Bronchial epithelial cell (primary cell): ENCODE data around the gene GRK5. TPM values are rescaled to one million over a fixed set of nuclear protein-coding genes. Genes with fewer than 3 reads are reported as not detected.

Source experiments
- DNase-seq: peaks from one replicate; pipeline ENCODE4 v3.0.0-alpha.2; 2010; ENCODE audit warnings: low read depth
- FAIRE-seq: peaks from 2 replicates; lab custom pipeline; 2011; peaks lifted over from hg19 to GRCh38; lab: Jason Lieb, UNC
- H3K27me3 ChIP-seq: 2 replicates; pipeline ENCODE4 v1.5.1; 2011; ENCODE audit warnings: low read length; ENCODE audit not compliant: control insufficient read depth, insufficient read depth
- H3K36me3 ChIP-seq: 2 replicates; pipeline ENCODE4 v1.5.1; 2011; ENCODE audit warnings: low read length; ENCODE audit not compliant: control insufficient read depth, insufficient read depth
- H3K4me3 ChIP-seq: 2 replicates; pipeline ENCODE4 v1.5.1; 2011; ENCODE audit warnings: mild to moderate bottlenecking, low read depth, low read length, control low read depth
- CTCF ChIP-seq: IDR thresholded peaks from 2 replicates; pipeline ENCODE4 v1.5.1; 2011; ENCODE audit warnings: mild to moderate bottlenecking, moderate library complexity, low read length, control low read depth, inconsistent platforms; ENCODE audit not compliant: insufficient read depth, severe bottlenecking
- total RNA-seq: library from RNA; depleted of rRNA; stranded (reverse); fragments of >200 nt; gene quantifications from 2 replicates; pipeline ENCODE4 v1.2.1, GENCODE V29; 2014

The GRK5 gene
- total RNA-seq, 1 donor from 2014 or later: 2.4 TPM

- peak; percentile 51 for DNase-seq
- Histone ChIP-seq H3K4me3 (no peak overlapping the region), H3K27me3 (no peaks in the 10 kb centered on the region), H3K36me3 (no peaks in the 10 kb centered on the region)
- peak; percentile 98 for TF ChIP-seq CTCF
- peak; percentile 62 for FAIRE-seq
Measured at GRCh38 chr10:119416855-119417254, 209.5 kb downstream of the GRK5 start.

DNA sequence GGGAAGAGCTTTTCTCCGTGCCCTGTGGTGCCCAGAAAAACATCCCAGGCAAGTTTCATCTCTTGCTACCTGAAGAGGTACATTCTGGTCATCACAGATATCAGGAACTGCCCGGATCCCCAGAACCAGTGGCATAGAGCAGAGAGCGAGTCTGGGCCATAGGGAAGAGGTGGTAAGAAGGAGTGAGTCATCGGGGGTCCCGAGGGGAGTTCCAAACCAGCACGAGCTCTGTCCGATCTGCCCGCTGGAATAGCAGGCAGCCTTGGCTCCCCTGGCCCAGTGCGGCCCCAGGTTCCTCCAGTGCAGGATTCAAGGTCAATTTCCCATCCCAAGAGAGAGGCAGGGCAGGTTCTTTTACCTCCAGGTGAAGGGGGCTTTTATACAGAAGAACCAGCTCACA is 210.5 kb downstream of the GRK5 start:
- FAIRE-seq (no peak), DNase-seq (no peak)
- no peak for TF ChIP-seq CTCF
- H3K4me3 ChIP-seq: no peak overlapping the region
- H3K27me3 ChIP-seq: no peaks in the 10 kb centered on the region
- no peaks in the 10 kb centered on the region for H3K36me3 ChIP-seq

- Histone ChIP-seq H3K4me3 (no peak overlapping the region), H3K27me3 (no peaks in the 10 kb centered on the region), H3K36me3 (no peaks in the 10 kb centered on the region)
- DNase-seq (no peak), FAIRE-seq (no peak)
- TF ChIP-seq CTCF: no peak
Measured at GRCh38 chr10:119418362-119418761, 211.0 kb downstream of the GRK5 start.

DNA sequence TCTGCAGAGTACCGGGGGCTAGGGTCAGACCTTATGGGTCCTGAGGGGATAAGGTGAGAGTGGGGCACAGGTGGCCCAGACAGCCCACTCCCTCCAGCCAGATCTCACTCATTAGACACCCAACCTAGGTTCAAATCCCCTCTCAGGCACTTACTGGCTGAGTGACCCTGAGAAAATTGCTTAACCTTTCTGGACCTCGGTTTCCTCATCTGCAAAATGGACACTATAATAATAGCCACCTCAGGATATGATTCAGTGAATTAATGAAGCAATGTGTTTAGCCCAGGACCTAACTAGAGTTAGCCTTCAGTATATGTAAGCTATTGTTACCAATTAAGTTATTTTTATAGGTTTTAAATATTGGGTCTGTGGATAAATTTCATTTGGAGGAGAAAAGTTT is 212.6 kb downstream of the GRK5 start:
- Histone ChIP-seq H3K27me3 (no peaks in the 10 kb centered on the region), H3K36me3 (no peaks in the 10 kb centered on the region), H3K4me3 (no peak overlapping the region)
- no peak for TF ChIP-seq CTCF
- FAIRE-seq (no peak), DNase-seq (no peak)

DNA sequence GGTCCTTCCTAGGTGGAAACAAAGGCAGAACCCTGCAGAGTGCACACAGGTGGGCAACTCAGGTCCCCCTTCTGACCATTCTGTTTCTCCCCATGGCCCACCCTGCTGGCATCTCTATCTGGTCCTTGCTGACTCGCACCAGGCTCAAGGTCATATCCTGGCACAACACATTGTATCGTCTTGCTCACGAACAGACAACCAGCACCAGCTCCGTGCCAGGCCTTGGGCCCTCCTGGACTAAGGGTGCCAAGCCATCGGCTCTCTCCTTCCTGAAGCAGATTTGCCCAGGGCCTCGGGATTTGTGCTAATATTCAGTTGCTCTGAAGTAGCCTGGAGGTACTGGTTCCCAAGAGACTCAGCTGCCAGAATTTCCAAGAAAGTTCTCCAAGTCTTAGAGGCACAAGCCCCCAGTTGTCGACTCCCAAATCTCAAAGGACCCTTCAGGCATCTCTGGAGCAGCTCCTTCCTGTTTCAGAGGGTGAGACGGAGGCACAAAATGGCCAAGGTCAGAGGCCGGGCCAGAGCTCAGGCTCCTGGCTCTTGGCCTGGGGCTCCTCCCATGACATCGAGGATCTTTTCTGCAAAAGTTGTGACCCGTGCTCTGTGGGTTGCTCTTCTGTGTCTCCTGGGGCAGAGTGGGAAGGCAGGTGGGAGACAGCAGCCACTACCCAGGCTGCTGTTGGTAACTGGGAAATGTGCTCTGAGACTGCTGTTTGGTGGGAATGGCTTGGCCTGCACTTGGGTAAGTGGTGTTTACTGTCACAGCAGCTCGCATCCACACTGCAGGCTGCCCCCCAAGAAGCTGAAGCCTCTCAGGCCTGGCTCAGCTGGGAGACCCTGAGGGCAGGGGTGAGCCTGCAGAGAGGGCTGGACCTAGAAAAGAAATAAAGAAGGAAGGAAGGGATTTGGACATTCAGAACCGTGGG is 213.8 kb downstream of the GRK5 start:
- Histone ChIP-seq H3K4me3 (no peak overlapping the region), H3K27me3 (no peaks in the 10 kb centered on the region), H3K36me3 (no peaks in the 10 kb centered on the region)
- FAIRE-seq: peak; percentile 50
- DNase-seq: no peak
- no peak for TF ChIP-seq CTCF
